Prostate gland (tissue), 2 donors: ENCODE data around the gene TRIM67. TPM values are rescaled to one million over a fixed set of nuclear protein-coding genes. Genes with fewer than 3 reads are reported as not detected.

Source experiments
- DNase-seq: peaks from one replicate; pipeline ENCODE4 v3.0.0-alpha.2; 2019; ENCODE audit warnings: low spot score
- H3K27ac ChIP-seq, 2 donors: fragments of 200-600 bp; sonication (generic); 2 replicates each; pipeline ENCODE4 v1.5.1; 2017 to 2019
- H3K27me3 ChIP-seq: fragments of 200-600 bp; sonication (generic); replicated peaks from 2 replicates; pipeline ENCODE4 v1.5.1; 2019; ENCODE audit not compliant: insufficient read depth
- H3K36me3 ChIP-seq, 2 donors: fragments of 200-600 bp; sonication (generic); 1 replicate in 1 of 2; 2 replicates in 1 of 2; pipeline versions ENCODE4 v1.5.1 to v1.8.1; 2017 to 2019
- H3K4me1 ChIP-seq: fragments of 200-600 bp; sonication (generic); replicated peaks from 2 replicates; pipeline ENCODE4 v1.5.1; 2019
- H3K4me3 ChIP-seq, 2 donors: fragments of 200-600 bp; sonication (generic); 2 replicates each; pipeline ENCODE4 v1.5.1; 2017 to 2019
- H3K9me3 ChIP-seq: fragments of 200-600 bp; sonication (generic); 2 replicates; pipeline ENCODE4 v1.5.1; 2017
- CTCF ChIP-seq, 4 experiments: fragments of 200-600 bp in 2 of 4; fragments of 450-650 bp in 2 of 4; sonication (generic) in 2 of 4; IDR thresholded peaks; 1 replicate in 3 of 4; 2 replicates in 1 of 4; pipeline ENCODE4 v1.5.1; 2016 to 2019; ENCODE audit warnings: antibody characterized with exemption in 4 of 4, mild to moderate bottlenecking in 2 of 4, moderate library complexity in 2 of 4
- POLR2A ChIP-seq: fragments of 450-650 bp; IDR thresholded peaks from one replicate; pipeline ENCODE4 v1.6.1; 2016; ENCODE audit warnings: antibody characterized with exemption, mild to moderate bottlenecking
- POLR2AphosphoS5 ChIP-seq: sonication (generic); formaldehyde crosslinking; IDR thresholded peaks from one replicate; pipeline ENCODE4 v1.6.1; 2017; ENCODE audit warnings: antibody characterized with exemption
- WGBS: methylation state at CpG from one replicate; pipeline ENCODE4 v1.1.5; 2018; 5-methylcytosine and 5-hydroxymethylcytosine counted together
- intact Hi-C: fragments of 100-400 bp; cut with DNase I; formaldehyde crosslinking; loops from one replicate; pipeline ENCODE4 v1.14.2; 2022
- total RNA-seq, 2 donors: library from RNA; depleted of rRNA; stranded (reverse); fragments of >200 nt; gene quantifications; one replicate each; pipeline ENCODE4 v1.1.0, GENCODE V29; 2016

Gene TRIM67
- total RNA-seq, 2 donors from 2014 or later, result 0.28 TPM; not detected in 1

GRCh38 chr1:231134624-231135023 is 27.2 kb upstream of the TRIM67 start:
- DNase-seq, result no peak
- WGBS, result 56% methylated on average over 5 of the region's 5 CpGs
- Histone ChIP-seq H3K36me3 (no peaks in the 10 kb centered on the region), H3K27ac (no peak overlapping the region), H3K4me3 (no peak overlapping the region), H3K9me3 (no peaks in the 10 kb centered on the region), H3K4me1 (no peaks in the 10 kb centered on the region), H3K27me3 (no peaks in the 10 kb centered on the region)
- intact Hi-C loops, result no loop called here
- TF ChIP-seq CTCF (IDR thresholded peaks at IDR 0.05), result no peak
- TF ChIP-seq POLR2A, result no peak
- no peak for TF ChIP-seq POLR2AphosphoS5

- 54% methylated on average over 1 of the region's 1 CpG for WGBS
- Histone ChIP-seq H3K36me3 (no peaks in the 10 kb centered on the region), H3K4me3 (no peak overlapping the region), H3K4me1 (no peaks in the 10 kb centered on the region), H3K27me3 (no peaks in the 10 kb centered on the region), H3K27ac (no peak overlapping the region), H3K9me3 (no peaks in the 10 kb centered on the region)
- DNase-seq, result no peak
- TF ChIP-seq CTCF (IDR thresholded peaks at IDR 0.05) (no peak), POLR2AphosphoS5 (no peak), POLR2A (no peak)
- intact Hi-C loops, result no loop called here
Observed at GRCh38 chr1:231138236-231138635, 23.6 kb upstream of the TRIM67 start.

- TF ChIP-seq POLR2AphosphoS5, result no peak
- TF ChIP-seq POLR2A, result no peak
- no peak for TF ChIP-seq CTCF (IDR thresholded peaks at IDR 0.05)
- WGBS, result 78% methylated on average over 3 of the region's 3 CpGs
- no peaks in the 10 kb centered on the region for H3K27me3 ChIP-seq
Observed at GRCh38 chr1:231139125-231139649, 22.7 kb upstream of the TRIM67 start.

GRCh38 chr1:231139659-231140654 is 21.9 kb upstream of the TRIM67 start:
- no peaks in the 10 kb centered on the region for H3K36me3 ChIP-seq
- WGBS, result 35% methylated on average over 7 of the region's 8 CpGs

More at GRCh38 chr1:231139125-231139649, 22.7 kb upstream of the TRIM67 start:
- Histone ChIP-seq H3K4me1 (no peaks in the 10 kb centered on the region), H3K27ac (no peak overlapping the region), H3K4me3 (no peak overlapping the region), H3K36me3 (no peaks in the 10 kb centered on the region), H3K9me3 (no peaks in the 10 kb centered on the region)
- no peak for DNase-seq
- intact Hi-C loops, result no loop called here

More at GRCh38 chr1:231139659-231140654, 21.9 kb upstream of the TRIM67 start:
- H3K4me3 ChIP-seq, result no peak overlapping the region
- H3K9me3 ChIP-seq, result no peaks in the 10 kb centered on the region
- TF ChIP-seq POLR2A, result no peak
- no peak for TF ChIP-seq POLR2AphosphoS5
- no peak for TF ChIP-seq CTCF (IDR thresholded peaks at IDR 0.05)
- no peak overlapping the region for H3K27ac ChIP-seq
- intact Hi-C loops, result no loop called here
- DNase-seq, result no peak
- H3K4me1 ChIP-seq, result no peaks in the 10 kb centered on the region
- no peaks in the 10 kb centered on the region for H3K27me3 ChIP-seq
